SK-N-SH (cell line): ENCODE measurements around the gene TCOF1. TPM values are rescaled to one million over a fixed set of nuclear protein-coding genes. Genes with fewer than 3 reads are reported as not detected.

Experiments
- CTCF ChIA-PET: fragments of 300-600, 350-600 bp; formaldehyde crosslinking; extraction: SDS; loops from one replicate; lab custom pipeline; 2021; lab: Yijun Ruan, JAX
- POLR2A ChIA-PET: fragments of 350-600 bp; sonication (Branson Sonifier 250); formaldehyde crosslinking; extraction: SDS; loops from one replicate; lab custom pipeline; 2020; ENCODE audit warnings: antibody characterized with exemption, inconsistent platforms; lab: Yijun Ruan, JAX
- DNase-seq: peaks from one replicate; pipeline ENCODE4 v3.0.0; 2012
- H2AFZ ChIP-seq: fragments of 200-600 bp; sonication (generic); 2 replicates; pipeline ENCODE4 v1.8.1; 2016; ENCODE audit warnings: antibody characterized with exemption, mild to moderate bottlenecking, low read depth
- H3F3A ChIP-seq: fragments of 200-600 bp; sonication (generic); replicated peaks from 2 replicates; pipeline ENCODE3; 2016; ENCODE audit warnings: antibody characterized with exemption, mild to moderate bottlenecking; ENCODE audit not compliant: insufficient read depth
- H3K27ac ChIP-seq, 2 experiments: fragments of 200-500 bp in 1 of 2; fragments of 200-600 bp in 1 of 2; sonication (Bioruptor generic) in 1 of 2; sonication (generic), shearing (Covaris generic) in 1 of 2; 2 replicates each; pipeline versions ENCODE4 v1.5.1 to v1.6.1; 2014 to 2016; ENCODE audit warnings: low read depth in 2 of 2, inconsistent platforms in 1 of 2, low read length in 1 of 2, mild to moderate bottlenecking in 1 of 2, mixed read lengths in 1 of 2
- H3K27me3 ChIP-seq: fragments of 200-600 bp; sonication (generic), shearing (Covaris generic); 2 replicates; pipeline ENCODE4 v1.6.1; 2016; ENCODE audit warnings: mixed run types; ENCODE audit not compliant: insufficient read depth
- H3K36me3 ChIP-seq, 2 experiments: fragments of 200-500 bp in 1 of 2; fragments of 200-600 bp in 1 of 2; sonication (Bioruptor generic) in 1 of 2; sonication (generic) in 1 of 2; replicated peaks in 1 of 2; 2 replicates each; pipeline versions ENCODE3 to v1.5.1; 2014 to 2016; ENCODE audit warnings: low read length in 1 of 2, mild to moderate bottlenecking in 1 of 2; ENCODE audit not compliant: insufficient read depth in 2 of 2, control insufficient read depth in 1 of 2
- H3K4me1 ChIP-seq, 2 experiments: fragments of 200-500 bp in 1 of 2; fragments of 200-600 bp in 1 of 2; sonication (Bioruptor generic) in 1 of 2; sonication (generic), shearing (Covaris generic) in 1 of 2; 2 replicates each; pipeline versions ENCODE4 v1.5.1 to v1.6.1; 2014 to 2016; ENCODE audit warnings: low read depth in 1 of 2, low read length in 1 of 2, mixed run types in 1 of 2; ENCODE audit not compliant: insufficient read depth in 2 of 2, control insufficient read depth in 1 of 2
- H3K4me2 ChIP-seq: fragments of 200-600 bp; sonication (generic), shearing (Covaris generic); 2 replicates; pipeline ENCODE4 v1.6.1; 2017; ENCODE audit warnings: mixed run types
- H3K4me3 ChIP-seq, 2 experiments: fragments of 200-500 bp in 1 of 2; fragments of 200-600 bp in 1 of 2; sonication (Bioruptor generic) in 1 of 2; sonication (generic), shearing (Covaris generic) in 1 of 2; 2 replicates each; pipeline versions ENCODE4 v1.5.1 to v1.8.1; 2014 to 2016; ENCODE audit warnings: low read depth in 2 of 2, inconsistent platforms in 1 of 2, low read length in 1 of 2, mild to moderate bottlenecking in 1 of 2, mixed read lengths in 1 of 2, moderate library complexity in 1 of 2
- H3K79me2 ChIP-seq: fragments of 200-600 bp; sonication (generic); 2 replicates; pipeline ENCODE4 v1.8.1; 2017; ENCODE audit warnings: mild to moderate bottlenecking; ENCODE audit not compliant: insufficient read depth
- H3K9ac ChIP-seq: fragments of 200-600 bp; sonication (generic); 2 replicates; pipeline ENCODE4 v1.6.1; 2017; ENCODE audit warnings: mixed run types
- H3K9me2 ChIP-seq: fragments of 200-600 bp; sonication (generic); 2 replicates; pipeline ENCODE4 v1.6.1; 2017; ENCODE audit warnings: mixed run types
- H3K9me3 ChIP-seq: fragments of 200-600 bp; sonication (generic); 2 replicates; pipeline ENCODE4 v1.6.1; 2017; ENCODE audit warnings: mixed run types, mild to moderate bottlenecking, moderate library complexity
- H4K20me1 ChIP-seq: fragments of 200-600 bp; sonication (generic); 2 replicates; pipeline ENCODE4 v1.6.1; 2017; ENCODE audit warnings: mild to moderate bottlenecking, mixed run types; ENCODE audit not compliant: insufficient read depth
- EZH2phosphoT487 ChIP-seq: fragments of 200-600 bp; sonication (generic); IDR thresholded peaks from 2 replicates; pipeline ENCODE4 v1.6.1; 2017; ENCODE audit warnings: low read depth, mixed run types, mild to moderate bottlenecking, antibody characterized with exemption, moderate library complexity, borderline replicate concordance
- FOXM1 ChIP-seq: IDR thresholded peaks from 2 replicates; pipeline ENCODE4 v1.4.0; 2012; ENCODE audit warnings: low read depth, mild to moderate bottlenecking
- GATA2 ChIP-seq: sonication (generic); formaldehyde crosslinking; IDR thresholded peaks from 2 replicates; pipeline ENCODE4 v1.5.0; 2020; ENCODE audit warnings: mild to moderate bottlenecking, missing genetic modification reagents
- MEF2A ChIP-seq: IDR thresholded peaks from 2 replicates; pipeline ENCODE4 v1.4.0; 2012; ENCODE audit warnings: low read depth, borderline replicate concordance
- SIN3A ChIP-seq: IDR thresholded peaks from 2 replicates; pipeline ENCODE4 v1.6.1; 2012; ENCODE audit warnings: low read depth, mild to moderate bottlenecking, low read length, moderate library complexity, borderline replicate concordance
- TAF1 ChIP-seq: IDR thresholded peaks from 2 replicates; pipeline ENCODE4 v1.6.1; 2012; ENCODE audit warnings: low read depth, mild to moderate bottlenecking, low read length, moderate library complexity, borderline replicate concordance
- TCF12 ChIP-seq: IDR thresholded peaks from 2 replicates; pipeline ENCODE4 v1.4.0; 2012
- WGBS: methylation state at CpG from one replicate; pipeline ENCODE4 v1.1.6; 2017; ENCODE audit warnings: low lambda C conversion rate; 5-methylcytosine and 5-hydroxymethylcytosine counted together
- polyA plus RNA-seq, 3 experiments: library from polyadenylated mRNA; depleted of rRNA; stranded (reverse); fragments of >200 nt; gene quantifications; 2 replicates each; pipeline ENCODE4 v1.2.3, GENCODE V29; 2012
- TF ChIP-seq, protein P1 (sequence below): IDR thresholded peaks from 2 replicates; pipeline ENCODE4 v1.4.0; 2012; ENCODE audit warnings: low read depth
- TF ChIP-seq, protein P2 (sequence below): fragments of 150-350 bp; IDR thresholded peaks from 2 replicates; pipeline ENCODE4 v1.6.1; 2016; ENCODE audit warnings: mild to moderate bottlenecking, low read depth, low read length
- TF ChIP-seq, protein P3 (sequence below): fragments of 150-350 bp; IDR thresholded peaks from 2 replicates; pipeline ENCODE4 v1.6.1; 2017; ENCODE audit warnings: antibody characterized with exemption, low read length, low read depth, borderline replicate concordance
- TF ChIP-seq, protein P4 (sequence below): IDR thresholded peaks from 2 replicates; pipeline ENCODE4 v1.6.1; 2012; ENCODE audit warnings: mild to moderate bottlenecking, low read depth, low read length, moderate library complexity

TCOF1 gene
- polyA plus RNA-seq, 1 of the 3 experiments (the other 2 are of a cell fraction) = 33.0 TPM

DNA sequence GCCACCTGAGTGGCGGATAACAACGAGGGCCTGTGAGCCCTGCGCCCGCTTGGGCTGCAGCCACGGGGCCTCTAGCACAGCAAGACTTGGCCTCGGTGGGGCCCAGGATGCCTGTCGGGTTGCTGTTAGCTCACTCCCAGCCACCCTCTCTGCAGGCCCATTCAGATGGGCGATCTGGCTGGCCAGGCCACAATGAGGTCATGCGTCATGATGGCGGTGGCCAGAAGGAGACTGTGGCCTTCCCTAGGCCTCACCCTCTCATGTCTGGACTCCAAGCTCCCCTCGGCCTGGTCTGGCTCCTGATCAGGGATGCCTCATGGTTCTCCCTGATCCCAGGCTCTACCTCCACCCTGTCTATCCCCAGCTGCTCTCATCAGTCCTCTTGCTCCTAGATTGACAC is 19.0 kb upstream of the TCOF1 start:
- 82% methylated on average over 6 of the region's 11 CpGs for WGBS
- Histone ChIP-seq H3K36me3 (no peaks in the 10 kb centered on the region), H3K4me3 (no peak overlapping the region), H3K4me1 (peaks cover 0 to 1% of the 10 kb centered on the region in 2 experiments; a peak in 1 of 4 replicates), H3K4me2 (no peak overlapping the region), H3K9me2 (no peaks in the 10 kb centered on the region), H4K20me1 (no peaks in the 10 kb centered on the region), H3F3A (no peaks in the 10 kb centered on the region), H3K27ac (no peak overlapping the region), H2AFZ (no peak overlapping the region), H3K27me3 (no peaks in the 10 kb centered on the region), H3K9me3 (no peaks in the 10 kb centered on the region), H3K79me2 (no peaks in the 10 kb centered on the region), H3K9ac (no peak overlapping the region)
- no peak for DNase-seq
- POLR2A ChIA-PET = no interaction called here
- no peak for TF ChIP-seq TCF12
- TF ChIP-seq EZH2phosphoT487 = no peak
- TF ChIP-seq, protein P1, sequence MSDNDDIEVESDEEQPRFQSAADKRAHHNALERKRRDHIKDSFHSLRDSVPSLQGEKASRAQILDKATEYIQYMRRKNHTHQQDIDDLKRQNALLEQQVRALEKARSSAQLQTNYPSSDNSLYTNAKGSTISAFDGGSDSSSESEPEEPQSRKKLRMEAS = no peak
- TF ChIP-seq, protein P2, sequence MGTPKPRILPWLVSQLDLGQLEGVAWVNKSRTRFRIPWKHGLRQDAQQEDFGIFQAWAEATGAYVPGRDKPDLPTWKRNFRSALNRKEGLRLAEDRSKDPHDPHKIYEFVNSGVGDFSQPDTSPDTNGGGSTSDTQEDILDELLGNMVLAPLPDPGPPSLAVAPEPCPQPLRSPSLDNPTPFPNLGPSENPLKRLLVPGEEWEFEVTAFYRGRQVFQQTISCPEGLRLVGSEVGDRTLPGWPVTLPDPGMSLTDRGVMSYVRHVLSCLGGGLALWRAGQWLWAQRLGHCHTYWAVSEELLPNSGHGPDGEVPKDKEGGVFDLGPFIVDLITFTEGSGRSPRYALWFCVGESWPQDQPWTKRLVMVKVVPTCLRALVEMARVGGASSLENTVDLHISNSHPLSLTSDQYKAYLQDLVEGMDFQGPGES = no peak
- TF ChIP-seq, protein P3, sequence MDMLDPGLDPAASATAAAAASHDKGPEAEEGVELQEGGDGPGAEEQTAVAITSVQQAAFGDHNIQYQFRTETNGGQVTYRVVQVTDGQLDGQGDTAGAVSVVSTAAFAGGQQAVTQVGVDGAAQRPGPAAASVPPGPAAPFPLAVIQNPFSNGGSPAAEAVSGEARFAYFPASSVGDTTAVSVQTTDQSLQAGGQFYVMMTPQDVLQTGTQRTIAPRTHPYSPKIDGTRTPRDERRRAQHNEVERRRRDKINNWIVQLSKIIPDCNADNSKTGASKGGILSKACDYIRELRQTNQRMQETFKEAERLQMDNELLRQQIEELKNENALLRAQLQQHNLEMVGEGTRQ = no peak
- TF ChIP-seq, protein P4, sequence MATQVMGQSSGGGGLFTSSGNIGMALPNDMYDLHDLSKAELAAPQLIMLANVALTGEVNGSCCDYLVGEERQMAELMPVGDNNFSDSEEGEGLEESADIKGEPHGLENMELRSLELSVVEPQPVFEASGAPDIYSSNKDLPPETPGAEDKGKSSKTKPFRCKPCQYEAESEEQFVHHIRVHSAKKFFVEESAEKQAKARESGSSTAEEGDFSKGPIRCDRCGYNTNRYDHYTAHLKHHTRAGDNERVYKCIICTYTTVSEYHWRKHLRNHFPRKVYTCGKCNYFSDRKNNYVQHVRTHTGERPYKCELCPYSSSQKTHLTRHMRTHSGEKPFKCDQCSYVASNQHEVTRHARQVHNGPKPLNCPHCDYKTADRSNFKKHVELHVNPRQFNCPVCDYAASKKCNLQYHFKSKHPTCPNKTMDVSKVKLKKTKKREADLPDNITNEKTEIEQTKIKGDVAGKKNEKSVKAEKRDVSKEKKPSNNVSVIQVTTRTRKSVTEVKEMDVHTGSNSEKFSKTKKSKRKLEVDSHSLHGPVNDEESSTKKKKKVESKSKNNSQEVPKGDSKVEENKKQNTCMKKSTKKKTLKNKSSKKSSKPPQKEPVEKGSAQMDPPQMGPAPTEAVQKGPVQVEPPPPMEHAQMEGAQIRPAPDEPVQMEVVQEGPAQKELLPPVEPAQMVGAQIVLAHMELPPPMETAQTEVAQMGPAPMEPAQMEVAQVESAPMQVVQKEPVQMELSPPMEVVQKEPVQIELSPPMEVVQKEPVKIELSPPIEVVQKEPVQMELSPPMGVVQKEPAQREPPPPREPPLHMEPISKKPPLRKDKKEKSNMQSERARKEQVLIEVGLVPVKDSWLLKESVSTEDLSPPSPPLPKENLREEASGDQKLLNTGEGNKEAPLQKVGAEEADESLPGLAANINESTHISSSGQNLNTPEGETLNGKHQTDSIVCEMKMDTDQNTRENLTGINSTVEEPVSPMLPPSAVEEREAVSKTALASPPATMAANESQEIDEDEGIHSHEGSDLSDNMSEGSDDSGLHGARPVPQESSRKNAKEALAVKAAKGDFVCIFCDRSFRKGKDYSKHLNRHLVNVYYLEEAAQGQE = no peak
- CTCF ChIA-PET = interaction anchor here (3.3 kb wide), 1 partner anchor 12 kb away, joined by 24 read pairs; no protein-coding TSS in a partner anchor

DNA sequence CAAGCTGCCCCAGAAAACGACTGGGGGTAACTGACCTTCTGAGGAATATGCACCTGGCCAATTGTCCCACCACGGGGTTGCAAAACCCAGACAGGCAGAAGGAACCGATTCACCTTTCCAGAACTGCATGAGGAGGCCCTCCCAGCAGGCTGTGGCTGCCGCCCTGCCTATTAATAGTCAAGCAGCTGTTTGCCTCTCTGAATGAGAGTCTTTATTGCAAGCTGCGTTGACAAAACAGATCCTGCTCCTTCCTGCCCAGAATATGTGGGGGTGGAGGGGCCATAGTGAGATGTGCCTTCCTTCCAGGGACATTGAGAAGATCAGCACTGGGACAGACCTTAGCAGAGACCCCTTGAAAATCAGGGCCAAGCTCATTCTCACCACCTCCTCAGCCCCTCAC is 18.3 kb upstream of the TCOF1 start:
- Histone ChIP-seq H3K4me3 (no peak overlapping the region), H3K27me3 (no peaks in the 10 kb centered on the region), H3K9me2 (no peaks in the 10 kb centered on the region), H3K79me2 (no peaks in the 10 kb centered on the region), H2AFZ (no peak overlapping the region), H3K36me3 (no peaks in the 10 kb centered on the region), H3K9me3 (no peaks in the 10 kb centered on the region), H3K27ac (no peak overlapping the region), H3K9ac (no peak overlapping the region), H3K4me1 (no peaks in the 10 kb centered on the region), H4K20me1 (no peaks in the 10 kb centered on the region), H3K4me2 (no peak overlapping the region), H3F3A (no peaks in the 10 kb centered on the region)
- ChIA-PET POLR2A (no interaction called here), CTCF (interaction anchor here (0.7 to 3.3 kb wide), 3 partner anchors 9 to 97 kb away, joined by 3 to 24 read pairs (median 4); no protein-coding TSS in a partner anchor)
- WGBS = 64% methylated on average over 5 of the region's 5 CpGs
- TF ChIP-seq MEF2A = no peak
- no peak for TF ChIP-seq GATA2
- no peak for TF ChIP-seq FOXM1
- no peak for TF ChIP-seq SIN3A
- TF ChIP-seq TAF1 = no peak
- DNase-seq = no peak
